GM21367 (cell line): Measurements from ENCODE around the gene CABP7.

Source experiments
- ATAC-seq: cut with Tn5 transposase; IDR thresholded peaks from one replicate; pipeline ENCODE4 v1.9.1; 2021; ENCODE audit not compliant: unreplicated experiment

The CABP7 gene

GRCh38 chr22:29722587-29722986, 2.8 kb downstream of the CABP7 start:
- no peak for ATAC-seq

- ATAC-seq, result no peak
Measured at GRCh38 chr22:29723766-29724165, 4.0 kb downstream of the CABP7 start.

GRCh38 chr22:29724843-29725242, 5.0 kb downstream of the CABP7 start:
- ATAC-seq, result no peak

GRCh38 chr22:29726106-29726505, 6.3 kb downstream of the CABP7 start:
- no peak for ATAC-seq

GRCh38 chr22:29726512-29727130, 6.8 kb downstream of the CABP7 start:
- no peak for ATAC-seq

GRCh38 chr22:29727131-29727523, 7.3 kb downstream of the CABP7 start:
- ATAC-seq, result no peak

GRCh38 chr22:29729161-29729560, 9.4 kb downstream of the CABP7 start:
- no peak for ATAC-seq

GRCh38 chr22:29731058-29731850, 11.5 kb downstream of the CABP7 start:
- ATAC-seq, result no peak

GRCh38 chr22:29732883-29733282, 13.1 kb downstream of the CABP7 start:
- no peak for ATAC-seq

- no peak for ATAC-seq
Measured at GRCh38 chr22:29733362-29734201, 13.8 kb downstream of the CABP7 start.

GRCh38 chr22:29734406-29734805, 14.6 kb downstream of the CABP7 start:
- ATAC-seq, result no peak

- ATAC-seq, result no peak
Measured at GRCh38 chr22:29734838-29735237, 15.0 kb downstream of the CABP7 start.

- no peak for ATAC-seq
Measured at GRCh38 chr22:29735416-29735815, 15.6 kb downstream of the CABP7 start.

GRCh38 chr22:29737251-29738117, 17.7 kb downstream of the CABP7 start:
- no peak for ATAC-seq

- ATAC-seq, result no peak
Measured at GRCh38 chr22:29738118-29738815, 18.5 kb downstream of the CABP7 start.

- no peak for ATAC-seq
Measured at GRCh38 chr22:29739346-29739875, 19.6 kb downstream of the CABP7 start.

- no peak for ATAC-seq
Measured at GRCh38 chr22:29740216-29740615, 20.4 kb downstream of the CABP7 start.

GRCh38 chr22:29741926-29742325, 22.1 kb downstream of the CABP7 start:
- no peak for ATAC-seq

GRCh38 chr22:29742326-29742725, 22.5 kb downstream of the CABP7 start:
- ATAC-seq, result no peak

GRCh38 chr22:29744902-29745301, 25.1 kb downstream of the CABP7 start:
- ATAC-seq, result no peak
